Muscle of leg (tissue), 11 donors: ENCODE results near the gene NPAS3. TPM values are rescaled to one million over a fixed set of nuclear protein-coding genes. Genes with fewer than 3 reads are reported as not detected.

Experiments used
- DNase-seq: peaks from one replicate; pipeline ENCODE4 v3.0.0; 2013
- H3K27ac ChIP-seq: one replicate; pipeline ENCODE4 v1.5.1; 2013; ENCODE audit warnings: mild to moderate bottlenecking, low read length, control low read depth
- H3K27me3 ChIP-seq: one replicate; pipeline ENCODE4 v1.6.1; 2013; ENCODE audit warnings: low read length; ENCODE audit not compliant: control insufficient read depth, insufficient read depth
- H3K36me3 ChIP-seq: one replicate; pipeline ENCODE4 v1.6.1; 2013; ENCODE audit warnings: low read length; ENCODE audit not compliant: control insufficient read depth, insufficient read depth
- H3K4me1 ChIP-seq: one replicate; pipeline ENCODE4 v1.6.1; 2013; ENCODE audit warnings: low read length; ENCODE audit not compliant: control insufficient read depth, insufficient read depth
- H3K4me3 ChIP-seq: one replicate; pipeline ENCODE4 v1.5.1; 2013; ENCODE audit warnings: low read length, control low read depth
- H3K9me3 ChIP-seq: replicated peaks from 2 replicates; pipeline ENCODE4 v1.6.1; 2013; ENCODE audit warnings: low read depth, low read length; ENCODE audit not compliant: control insufficient read depth
- WGBS: methylation state at CpG from one replicate; pipeline ENCODE4 v1.1.5; 2013; ENCODE audit warnings: missing lambda C conversion rate; ENCODE audit not compliant: insufficient coverage; 5-methylcytosine and 5-hydroxymethylcytosine counted together
- polyA plus RNA-seq, 8 donors: library from polyadenylated mRNA; unstranded; fragments of 120-200 nt; gene quantifications; one replicate each; pipeline versions ENCODE4 v1.2.1 to v1.2.3, GENCODE V29; 2013; ENCODE audit warnings: inconsistent platforms in 1 of 8, low replicate concordance in 1 of 8; ENCODE audit not compliant: insufficient read length in 8 of 8, insufficient read depth in 1 of 8
- total RNA-seq: library from RNA; stranded (reverse); fragments of 120-200 nt; gene quantifications from one replicate; pipeline ENCODE4 v1.2.4, GENCODE V29; 2013

Gene NPAS3
- total and polyA plus RNA-seq, 9 donors = 3.4 to 7.6 (median 5.1) TPM

- Histone ChIP-seq H3K4me3 (no peak overlapping the region), H3K9me3 (no peaks in the 10 kb centered on the region), H3K27me3 (no peaks in the 10 kb centered on the region), H3K27ac (no peak overlapping the region), H3K36me3 (no peaks in the 10 kb centered on the region), H3K4me1 (no peaks in the 10 kb centered on the region)
- WGBS = 92% methylated on average over 2 of the region's 4 CpGs
- DNase-seq = no peak
Observed at GRCh38 chr14:33275879-33276278, 337.2 kb downstream of the NPAS3 start.

GRCh38 chr14:33279865-33280264 is 341.2 kb downstream of the NPAS3 start:
- H3K27ac ChIP-seq = no peak overlapping the region
- no peaks in the 10 kb centered on the region for H3K36me3 ChIP-seq
- peaks cover 3% of the 10 kb centered on the region for H3K4me1 ChIP-seq
- H3K9me3 ChIP-seq = no peaks in the 10 kb centered on the region
- H3K4me3 ChIP-seq = no peak overlapping the region
- no peak for DNase-seq
- H3K27me3 ChIP-seq = no peaks in the 10 kb centered on the region
- WGBS = 92% methylated on average over 2 of the region's 3 CpGs

GRCh38 chr14:33280646-33281045 is 342.0 kb downstream of the NPAS3 start:
- no peaks in the 10 kb centered on the region for H3K36me3 ChIP-seq
- H3K4me1 ChIP-seq = peaks cover 3% of the 10 kb centered on the region
- no peak for DNase-seq
- H3K27ac ChIP-seq = no peak overlapping the region
- WGBS = no CpG with 5 or more reads among the region's 3 CpGs
- no peak overlapping the region for H3K4me3 ChIP-seq
- H3K9me3 ChIP-seq = no peaks in the 10 kb centered on the region
- H3K27me3 ChIP-seq = no peaks in the 10 kb centered on the region

- 55% methylated on average over 11 of the region's 11 CpGs for WGBS
- H3K4me1 ChIP-seq = peaks cover 3% of the 10 kb centered on the region
- H3K9me3 ChIP-seq = no peaks in the 10 kb centered on the region
- H3K27me3 ChIP-seq = no peaks in the 10 kb centered on the region
- no peak overlapping the region for H3K4me3 ChIP-seq
- peak; percentile 71 for DNase-seq
- no peak overlapping the region for H3K27ac ChIP-seq
- no peaks in the 10 kb centered on the region for H3K36me3 ChIP-seq
Observed at GRCh38 chr14:33282331-33283230, 343.9 kb downstream of the NPAS3 start.

GRCh38 chr14:33285902-33286700 is 347.4 kb downstream of the NPAS3 start:
- WGBS = no CpG with 5 or more reads among the region's 5 CpGs
- peaks cover 3% of the 10 kb centered on the region for H3K4me1 ChIP-seq
- H3K27ac ChIP-seq = no peak overlapping the region
- H3K27me3 ChIP-seq = no peaks in the 10 kb centered on the region
- no peak overlapping the region for H3K4me3 ChIP-seq
- H3K9me3 ChIP-seq = no peaks in the 10 kb centered on the region
- H3K36me3 ChIP-seq = no peaks in the 10 kb centered on the region
- DNase-seq = no peak

- Histone ChIP-seq H3K27me3 (no peaks in the 10 kb centered on the region), H3K36me3 (no peaks in the 10 kb centered on the region), H3K4me3 (no peak overlapping the region), H3K9me3 (no peaks in the 10 kb centered on the region), H3K4me1 (peaks cover 2% of the 10 kb centered on the region), H3K27ac (no peak overlapping the region)
- WGBS = 55% methylated on average over 1 of the region's 6 CpGs
- DNase-seq = no peak
Observed at GRCh38 chr14:33287189-33287588, 348.5 kb downstream of the NPAS3 start.

- no CpG with 5 or more reads among the region's 4 CpGs for WGBS
- H3K4me3 ChIP-seq = no peak overlapping the region
- no peaks in the 10 kb centered on the region for H3K4me1 ChIP-seq
- H3K27me3 ChIP-seq = no peaks in the 10 kb centered on the region
- H3K27ac ChIP-seq = no peak overlapping the region
- H3K36me3 ChIP-seq = no peaks in the 10 kb centered on the region
- DNase-seq = no peak
- H3K9me3 ChIP-seq = no peaks in the 10 kb centered on the region
Observed at GRCh38 chr14:33290641-33291040, 352.0 kb downstream of the NPAS3 start.

GRCh38 chr14:33291529-33292104 is 352.9 kb downstream of the NPAS3 start:
- WGBS = 78% methylated on average over 5 of the region's 8 CpGs
- H3K27me3 ChIP-seq = no peaks in the 10 kb centered on the region

GRCh38 chr14:33294419-33294818 is 355.7 kb downstream of the NPAS3 start:
- no CpG with 5 or more reads among the region's 2 CpGs for WGBS

More at GRCh38 chr14:33291529-33292104, 352.9 kb downstream of the NPAS3 start:
- Histone ChIP-seq H3K4me1 (no peaks in the 10 kb centered on the region), H3K4me3 (no peak overlapping the region), H3K9me3 (no peaks in the 10 kb centered on the region), H3K36me3 (no peaks in the 10 kb centered on the region), H3K27ac (no peak overlapping the region)
- DNase-seq = no peak

GRCh38 chr14:33297565-33297964 is 358.9 kb downstream of the NPAS3 start:
- no peaks in the 10 kb centered on the region for H3K36me3 ChIP-seq
- 44% methylated on average over 3 of the region's 4 CpGs for WGBS

More at GRCh38 chr14:33294419-33294818, 355.7 kb downstream of the NPAS3 start:
- H3K4me3 ChIP-seq = no peak overlapping the region
- H3K36me3 ChIP-seq = no peaks in the 10 kb centered on the region
- H3K4me1 ChIP-seq = no peaks in the 10 kb centered on the region
- DNase-seq = no peak
- H3K27me3 ChIP-seq = no peaks in the 10 kb centered on the region
- no peaks in the 10 kb centered on the region for H3K9me3 ChIP-seq
- no peak overlapping the region for H3K27ac ChIP-seq

More at GRCh38 chr14:33297565-33297964, 358.9 kb downstream of the NPAS3 start:
- no peak for DNase-seq
- H3K27me3 ChIP-seq = no peaks in the 10 kb centered on the region
- H3K9me3 ChIP-seq = no peaks in the 10 kb centered on the region
- no peak overlapping the region for H3K4me3 ChIP-seq
- no peak overlapping the region for H3K27ac ChIP-seq
- H3K4me1 ChIP-seq = no peaks in the 10 kb centered on the region
